GM18861 (cell line): ENCODE data around the gene CPTP.

ENCODE experiments used
- ATAC-seq: cut with Tn5 transposase; IDR thresholded peaks from one replicate; pipeline ENCODE4 v1.9.1; 2021; ENCODE audit not compliant: unreplicated experiment

CPTP gene

GRCh38 chr1:1347026-1347595 is 22.5 kb downstream of the CPTP start:
- no peak for ATAC-seq

DNA sequence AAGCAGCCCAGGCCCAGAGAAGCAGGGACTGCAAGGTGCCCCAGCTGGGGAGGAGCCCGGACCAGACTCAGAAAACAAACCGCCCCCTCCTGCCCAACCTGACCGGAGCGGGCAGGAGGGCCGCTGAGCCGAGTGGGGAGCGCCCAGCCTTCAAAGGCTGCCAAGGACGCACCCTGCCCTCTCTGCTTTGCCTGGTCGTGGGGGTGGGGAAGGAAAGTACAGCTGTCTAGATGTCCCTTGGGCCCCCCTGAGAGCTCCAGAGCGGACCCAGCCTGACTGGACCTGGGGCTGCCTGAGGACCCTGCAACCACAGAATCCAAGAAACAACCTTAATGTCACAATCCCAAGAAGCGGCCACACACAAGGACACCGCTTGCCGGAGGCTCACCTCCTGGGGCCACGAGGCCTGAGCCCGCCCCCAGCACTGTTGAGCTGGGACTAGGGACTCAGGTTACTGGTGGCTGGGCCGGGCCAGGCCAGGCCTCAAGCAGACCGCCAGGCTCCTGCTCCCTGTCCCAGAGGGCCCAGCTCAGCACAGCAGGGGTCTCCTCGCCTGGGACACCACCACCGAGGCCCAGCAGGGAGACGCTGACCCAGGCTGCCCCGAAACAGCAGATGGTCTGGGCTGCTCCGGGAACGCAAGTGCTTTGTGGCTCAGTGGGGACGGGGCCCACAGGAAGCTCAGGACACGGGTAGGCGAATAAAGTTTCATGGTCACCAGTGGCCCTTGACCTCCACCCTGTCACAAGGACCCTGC is 23.2 kb downstream of the CPTP start:
- no peak for ATAC-seq

DNA sequence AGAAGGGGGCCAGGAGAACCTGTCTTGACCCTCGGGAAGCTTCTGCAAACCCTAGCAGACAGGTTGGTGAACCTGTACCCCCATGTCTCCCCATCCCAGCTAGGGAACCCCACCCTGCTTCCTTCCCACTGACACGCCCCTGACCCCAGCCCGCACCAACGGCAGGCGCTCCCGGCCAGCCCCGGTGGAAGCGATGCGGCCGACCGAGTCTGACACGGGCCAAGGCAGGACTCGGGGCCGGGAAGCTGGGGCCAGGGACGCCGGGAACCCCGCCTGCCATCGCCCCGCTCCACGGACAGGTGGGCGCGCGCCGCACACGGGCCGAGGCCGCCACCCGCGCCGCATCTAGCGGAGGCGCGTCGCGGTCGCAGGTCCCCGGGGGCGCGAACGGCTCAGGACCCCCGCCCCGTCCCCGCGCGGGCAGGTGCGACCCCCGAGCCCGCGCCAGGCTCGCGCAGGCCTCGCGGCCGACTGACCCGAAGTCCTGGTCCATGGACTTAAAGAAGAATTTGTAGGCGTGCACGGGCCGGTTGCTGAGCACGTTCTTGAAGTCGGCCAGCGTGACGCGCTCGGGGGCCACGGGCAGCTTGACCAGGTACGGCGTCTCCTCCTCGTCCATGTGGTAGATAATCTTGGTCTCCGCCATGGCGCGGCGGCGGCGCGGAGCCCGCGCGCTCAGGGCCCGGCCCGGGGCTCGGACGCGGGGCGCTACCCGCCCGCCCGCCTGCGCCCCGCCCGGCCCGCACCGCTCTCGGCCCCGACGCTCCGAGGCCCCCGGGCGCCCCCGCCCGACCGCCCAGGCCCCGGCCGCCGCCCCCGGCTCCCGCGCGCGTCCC is 24.0 kb downstream of the CPTP start:
- peak; percentile 2 for ATAC-seq

GRCh38 chr1:1349256-1350012 is 24.8 kb downstream of the CPTP start, which contains the start of gene DVL1:
Gene DVL1, minus strand, starts transcription at chr1:1349418. Its CDS starts 353 bp downstream, at chr1:1349065.
- ATAC-seq = peak; percentile 50

GRCh38 chr1:1351511-1352427 is 27.2 kb downstream of the CPTP start:
- ATAC-seq = no peak

- ATAC-seq = no peak
These were observed 28.3 kb downstream of the CPTP start for GRCh38 chr1:1352786-1353388.

DNA sequence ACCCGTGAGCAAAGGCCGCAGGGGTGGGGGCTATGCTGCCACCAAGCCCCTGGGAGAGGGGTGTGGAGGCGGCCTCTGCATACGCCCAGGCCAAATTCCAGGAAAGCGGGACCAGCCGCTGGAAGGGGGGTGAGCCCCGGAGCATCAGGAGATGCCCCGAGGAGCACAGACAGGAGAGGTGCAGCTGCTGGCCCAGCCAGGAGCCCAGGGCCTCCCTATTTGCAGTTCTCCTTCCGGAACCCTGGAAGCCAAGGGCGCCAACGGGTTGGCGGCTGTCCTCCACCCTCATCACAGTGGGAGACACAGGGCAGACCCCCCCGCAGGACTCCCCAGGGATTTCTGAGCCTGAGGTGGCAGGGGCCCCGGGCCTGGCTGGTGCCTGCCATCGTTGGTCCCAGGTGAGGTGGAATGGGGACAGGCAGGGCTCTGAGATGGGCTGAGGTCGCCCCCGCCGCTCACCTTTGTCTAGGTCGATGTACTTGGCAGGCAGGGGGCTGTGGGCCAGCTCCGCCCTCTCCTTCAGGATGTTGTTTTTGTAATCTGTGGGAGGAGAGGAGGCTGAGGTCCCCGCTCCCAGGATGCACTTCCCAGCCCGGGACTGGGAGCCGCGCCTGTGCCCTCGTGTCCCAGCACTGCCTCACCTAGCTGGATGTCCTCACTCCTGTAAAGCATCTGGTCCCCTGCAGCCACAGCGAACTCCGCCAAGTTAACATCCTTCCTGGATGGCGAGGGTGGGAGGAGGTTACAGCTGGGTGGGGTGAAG is 29.0 kb downstream of the CPTP start:
- ATAC-seq = no peak

DNA sequence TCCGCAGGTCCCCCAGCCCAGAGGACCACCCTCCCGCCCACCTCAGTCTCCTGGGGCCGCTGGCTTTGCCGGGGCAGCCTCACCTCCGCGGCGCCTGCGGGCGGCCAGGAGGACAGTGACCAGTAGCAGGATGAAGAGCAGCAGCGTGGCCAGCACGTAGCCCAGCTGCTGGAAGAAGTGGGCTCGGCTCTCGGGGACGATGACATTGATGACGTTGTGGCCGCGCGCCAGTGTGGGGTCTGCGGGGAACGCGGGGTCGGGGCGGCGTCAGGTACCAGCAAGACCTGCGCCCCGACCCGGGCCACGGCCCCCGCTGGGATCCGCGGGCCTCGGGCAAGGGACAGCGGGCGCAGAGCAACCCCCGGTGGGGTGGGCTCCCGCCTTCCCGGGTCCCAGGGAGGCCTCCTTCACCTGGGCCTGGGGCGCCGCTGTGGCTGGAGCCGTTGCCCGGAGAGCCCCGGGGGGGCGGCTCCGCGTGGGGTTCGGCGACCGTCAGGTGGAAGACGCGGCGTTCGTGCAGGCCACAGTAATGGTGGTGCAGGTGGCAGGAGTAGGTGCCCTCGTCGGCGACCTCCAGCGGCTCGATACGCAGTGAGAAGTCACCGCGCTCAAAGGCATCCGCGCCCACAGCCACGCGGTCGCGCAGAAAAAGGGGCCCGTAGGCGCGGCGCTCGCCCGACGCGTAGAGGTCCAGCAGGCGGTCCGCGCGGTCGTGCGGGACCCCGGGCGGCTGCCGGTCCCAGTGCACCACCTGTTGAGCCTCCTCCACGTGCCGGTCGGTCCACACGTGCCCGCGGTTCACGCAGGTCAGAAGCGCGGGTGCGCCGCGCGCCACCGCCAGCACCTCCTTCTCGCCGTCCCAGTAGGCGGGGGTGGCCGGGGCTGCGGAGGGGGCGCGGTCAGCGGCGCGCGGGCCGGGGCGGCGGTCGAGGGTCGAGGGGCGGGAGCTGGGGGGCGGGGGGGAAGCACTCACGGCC is 30.0 kb downstream of the CPTP start:
- ATAC-seq = no peak

DNA sequence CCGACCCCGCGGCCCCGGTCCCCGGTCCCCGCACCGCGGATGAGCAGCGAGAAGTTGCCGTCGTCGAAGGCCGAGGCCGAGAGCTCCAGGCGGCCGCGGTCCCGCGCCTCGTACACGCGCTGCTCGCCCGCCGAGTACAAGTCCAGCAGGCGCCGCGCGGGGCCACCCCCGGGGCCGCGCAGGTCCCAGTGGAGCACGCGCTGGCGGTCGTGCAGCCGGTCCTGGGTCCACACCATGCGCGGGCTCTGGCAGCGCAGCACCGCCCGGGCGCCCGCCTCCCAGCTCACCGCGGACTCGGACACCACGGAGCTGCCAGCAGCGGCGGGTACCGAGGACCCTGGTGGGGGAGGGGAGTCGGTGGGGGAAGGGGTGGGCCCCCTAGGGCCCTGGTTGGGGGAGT is 30.8 kb downstream of the CPTP start:
- no peak for ATAC-seq

DNA sequence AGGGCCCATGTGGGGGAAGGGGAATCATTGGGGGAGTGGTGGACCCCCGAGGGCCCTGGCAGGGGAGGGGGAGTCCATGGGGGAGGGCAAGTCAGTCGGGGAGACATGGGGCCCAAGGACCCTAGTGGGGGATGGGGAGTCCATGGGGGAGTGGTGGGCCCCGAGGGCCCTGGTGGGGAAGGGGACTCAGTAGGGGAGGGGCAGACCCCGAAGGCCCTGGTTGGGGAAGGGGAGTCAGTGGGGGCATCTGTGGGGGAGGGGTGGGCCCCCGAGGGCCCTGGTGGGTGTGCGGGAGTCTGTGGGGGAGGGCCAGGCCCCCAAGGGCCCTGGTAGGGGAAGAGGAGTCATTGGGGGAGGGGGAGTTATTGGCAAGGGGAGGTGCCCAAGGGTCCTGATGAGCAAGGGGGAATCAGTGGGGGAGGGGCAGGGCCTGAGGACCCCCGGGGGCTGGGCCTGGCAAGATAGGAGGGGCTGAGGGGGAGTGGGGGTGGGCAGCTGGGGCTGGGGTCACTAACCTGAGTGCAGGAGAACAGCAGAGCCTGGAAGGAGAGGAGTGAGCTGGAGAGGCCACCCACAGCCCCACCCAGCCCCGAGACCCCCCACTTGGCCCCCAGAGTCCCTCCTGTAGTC is 31.7 kb downstream of the CPTP start:
- ATAC-seq = no peak

GRCh38 chr1:1356796-1357401 is 32.3 kb downstream of the CPTP start:
- no peak for ATAC-seq

DNA sequence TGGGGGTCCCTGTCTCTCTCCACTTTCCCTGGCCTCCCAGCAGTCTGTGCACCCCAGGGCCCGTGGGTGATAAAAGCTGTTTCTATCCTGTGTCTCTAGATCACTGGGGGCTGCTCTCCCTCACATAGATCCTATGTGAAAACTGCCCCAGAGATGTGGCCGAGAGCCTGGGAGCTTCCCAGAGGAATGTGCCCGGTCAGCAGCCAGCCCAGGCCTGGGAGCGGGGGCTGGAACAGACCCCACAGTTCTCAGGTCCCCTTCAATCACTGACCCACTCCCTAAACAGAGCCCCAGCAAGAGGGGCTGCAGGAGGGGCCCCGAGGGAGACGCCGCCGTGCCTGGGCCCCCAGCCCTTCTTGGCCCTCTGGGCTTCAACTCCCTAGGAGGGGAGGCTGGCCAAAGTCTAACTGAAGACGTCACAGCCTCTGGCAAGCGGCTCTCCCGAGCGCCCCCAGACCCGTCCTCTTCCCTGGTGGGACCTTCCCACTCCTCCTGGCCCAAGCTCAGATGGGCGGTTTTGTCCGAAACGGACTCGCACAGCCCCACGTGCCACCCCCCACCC is 33.4 kb downstream of the CPTP start:
- ATAC-seq = no peak

DNA sequence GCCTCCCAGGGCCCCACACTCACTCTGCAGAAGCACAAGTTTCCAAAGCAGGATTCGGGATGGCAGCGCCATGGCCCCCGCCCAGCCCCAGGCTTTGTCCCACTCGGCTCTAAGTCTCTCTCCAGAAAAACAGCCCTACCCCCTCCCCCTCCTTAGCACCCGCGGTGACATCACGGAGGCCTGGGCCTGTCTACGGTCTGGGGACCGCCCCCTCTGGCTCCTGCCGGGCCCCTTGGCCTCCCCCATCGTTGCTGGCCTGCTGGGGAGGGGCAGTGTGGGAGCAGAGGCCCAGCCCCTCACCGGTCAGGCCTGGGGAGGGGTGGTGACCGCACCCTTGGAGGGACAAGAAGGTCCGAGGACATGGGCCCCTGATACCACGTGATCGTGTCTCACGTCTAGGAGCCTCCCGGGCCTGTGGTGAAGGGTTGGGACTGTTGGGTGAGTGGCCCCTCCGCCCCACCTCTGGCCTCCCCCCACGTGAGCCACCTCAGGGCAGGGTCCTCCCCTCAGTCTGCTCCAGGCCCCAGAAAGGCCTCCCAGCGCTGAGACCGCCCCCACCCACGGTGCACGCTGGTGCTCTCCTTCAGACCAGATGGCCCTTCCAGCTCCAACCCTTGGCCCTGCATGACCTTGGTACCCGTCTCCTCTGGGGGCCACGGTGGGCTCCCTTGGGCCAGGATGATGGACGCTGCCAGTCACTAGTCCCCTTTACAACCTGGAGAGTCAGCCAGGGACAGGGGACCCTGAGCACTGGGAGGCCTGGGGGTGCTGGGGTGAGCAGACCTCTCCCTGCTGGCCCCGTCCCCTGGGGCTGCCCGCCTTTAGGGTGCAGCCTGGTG is 34.0 kb downstream of the CPTP start, which contains the start of gene MXRA8:
MXRA8 (minus strand) TSS at position 123 of the 839 bp plus-strand sequence; CDS start at position 72, 51 bp downstream.
- no peak for ATAC-seq

- no peak for ATAC-seq
These were observed 34.7 kb downstream of the CPTP start for GRCh38 chr1:1359308-1359663.

- ATAC-seq = no peak
These were observed 35.3 kb downstream of the CPTP start for GRCh38 chr1:1359664-1360468.
